ENCODE data around the gene SSR2. TPM values are rescaled to one million over a fixed set of nuclear protein-coding genes. Genes with fewer than 3 reads are reported as not detected.

SSR2 gene
- total RNA-seq, 4 donors from 2014 or later, result 51.2 to 275 (median 168) TPM

GRCh38 chr1:155968051-155968400 is 52.7 kb downstream of the SSR2 start:
- peaks cover 23 to 62% (median 46%) of the 10 kb centered on the region in 4 donors for H3K4me1 ChIP-seq
- no peak for DNase-seq
- peak overlapping the region; percentile 57 to 73 (median 68) for H3K27ac ChIP-seq
- no peak overlapping the region for H3K4me3 ChIP-seq
- TF ChIP-seq CTCF (IDR thresholded peaks at IDR 0.05), result no peak
- no peak for TF ChIP-seq EP300 (IDR thresholded peaks at IDR 0.05; ENCODE audit: low read depth)
- no peak for TF ChIP-seq POLR2A (IDR thresholded peaks at IDR 0.05)
- TF ChIP-seq POLR2AphosphoS5 (IDR thresholded peaks at IDR 0.05), result no peak
- intact Hi-C loops (cut with DNase I; ENCODE audit: low total_unique reads), result no loop called here
- in situ Hi-C loops (cut with MboI; ENCODE audit: low pct_ligation_motif_present in 1 of 4, low pct_unique_long_range_greater_than_20kb in 1 of 4, low sequenced_read_pairs in 3 of 4), result no loop called here
- no peaks in the 10 kb centered on the region for H3K9me3 ChIP-seq
- peaks cover 0 to 32% (median 14%) of the 10 kb centered on the region in 4 donors for H3K36me3 ChIP-seq
- H3K27me3 ChIP-seq, result no peaks in the 10 kb centered on the region
- WGBS, 2 donors (ENCODE audit: low coverage in 1 of 2), result 82 to 100% methylated on average over 1 to 7 of the region's 7 CpGs

GRCh38 chr1:155967341-155968050 is 53.3 kb downstream of the SSR2 start:
- H3K4me3 ChIP-seq, result no peak overlapping the region
- H3K4me1 ChIP-seq, result peaks cover 26 to 64% (median 46%) of the 10 kb centered on the region in 4 donors
- TF ChIP-seq POLR2AphosphoS5 (IDR thresholded peaks at IDR 0.05), result no peak
- TF ChIP-seq POLR2A (IDR thresholded peaks at IDR 0.05), result no peak
- no peak for TF ChIP-seq EP300 (IDR thresholded peaks at IDR 0.05; ENCODE audit: low read depth)
- TF ChIP-seq CTCF (IDR thresholded peaks at IDR 0.05), result no peak
- intact Hi-C loops (cut with DNase I; ENCODE audit: low total_unique reads), result no loop called here
- peaks cover 0 to 38% (median 17%) of the 10 kb centered on the region in 4 donors for H3K36me3 ChIP-seq
- H3K27me3 ChIP-seq, result no peaks in the 10 kb centered on the region
- no peak for DNase-seq
- H3K27ac ChIP-seq, result peak overlapping the region; percentile 57 to 73 (median 68)
- H3K9me3 ChIP-seq, result no peaks in the 10 kb centered on the region
- in situ Hi-C loops (cut with MboI; ENCODE audit: low pct_ligation_motif_present in 1 of 4, low pct_unique_long_range_greater_than_20kb in 1 of 4, low sequenced_read_pairs in 3 of 4), result no loop called here
- 47 to 65% methylated on average over 2 to 13 of the region's 13 CpGs for WGBS, 2 donors (ENCODE audit: low coverage in 1 of 2)

GRCh38 chr1:155966750-155967149 is 54.0 kb downstream of the SSR2 start:
- 55% methylated on average over 7 of the region's 7 CpGs; no CpG with 5 or more reads in 1 of the 2 donors for WGBS, 2 donors (ENCODE audit: low coverage in 1 of 2)
- peaks cover 26 to 60% (median 43%) of the 10 kb centered on the region in 4 donors for H3K4me1 ChIP-seq

GRCh38 chr1:155966135-155966534 is 54.6 kb downstream of the SSR2 start:
- Histone ChIP-seq H3K4me1 (peaks cover 26 to 55% (median 40%) of the 10 kb centered on the region in 4 donors), H3K36me3 (peaks cover 0 to 48% (median 23%) of the 10 kb centered on the region in 4 donors), H3K4me3 (no peak overlapping the region), H3K9me3 (no peaks in the 10 kb centered on the region), H3K27me3 (no peaks in the 10 kb centered on the region), H3K27ac (no peak overlapping the region)
- TF ChIP-seq EP300 (IDR thresholded peaks at IDR 0.05; ENCODE audit: low read depth), result no peak
- TF ChIP-seq POLR2A (IDR thresholded peaks at IDR 0.05), result no peak
- TF ChIP-seq POLR2AphosphoS5 (IDR thresholded peaks at IDR 0.05), result no peak
- no peak for TF ChIP-seq CTCF (IDR thresholded peaks at IDR 0.05)
- 82 to 100% methylated on average over 1 to 9 of the region's 9 CpGs for WGBS, 2 donors (ENCODE audit: low coverage in 1 of 2)
- intact Hi-C loops (cut with DNase I; ENCODE audit: low total_unique reads), result no loop called here
- DNase-seq, result no peak
- in situ Hi-C loops (cut with MboI; ENCODE audit: low pct_ligation_motif_present in 1 of 4, low pct_unique_long_range_greater_than_20kb in 1 of 4, low sequenced_read_pairs in 3 of 4), result no loop called here

More at GRCh38 chr1:155966750-155967149, 54.0 kb downstream of the SSR2 start:
- Histone ChIP-seq H3K27ac (peak overlapping the region; percentile 57 to 73 (median 68)), H3K36me3 (peaks cover 0 to 44% (median 21%) of the 10 kb centered on the region in 4 donors), H3K4me3 (no peak overlapping the region), H3K27me3 (no peaks in the 10 kb centered on the region), H3K9me3 (no peaks in the 10 kb centered on the region)
- in situ Hi-C loops (cut with MboI; ENCODE audit: low pct_ligation_motif_present in 1 of 4, low pct_unique_long_range_greater_than_20kb in 1 of 4, low sequenced_read_pairs in 3 of 4) (no loop called here), intact Hi-C loops (cut with DNase I; ENCODE audit: low total_unique reads) (no loop called here)
- no peak for DNase-seq
- TF ChIP-seq CTCF (IDR thresholded peaks at IDR 0.05) (no peak), POLR2A (IDR thresholded peaks at IDR 0.05) (no peak), POLR2AphosphoS5 (IDR thresholded peaks at IDR 0.05) (no peak), EP300 (IDR thresholded peaks at IDR 0.05; ENCODE audit: low read depth) (no peak)

Measured in transverse colon (tissue), 4 donors.